HG03097 (cell line): ENCODE data around the gene APOA1.
"Not testable (repeated sequence)": the region's sequence is repeated elsewhere in the genome, so short reads cannot be mapped to it uniquely, and the experiment has no call there.

Experiments
- ATAC-seq: cut with Tn5 transposase; IDR thresholded peaks from one replicate; pipeline ENCODE4 v1.9.1; 2021; ENCODE audit not compliant: unreplicated experiment, low FRiP score

APOA1 gene

GRCh38 chr11:116821050-116821918 is 16.1 kb downstream of the APOA1 start:
- no peak for ATAC-seq

GRCh38 chr11:116819049-116819448 is 18.4 kb downstream of the APOA1 start:
- ATAC-seq: no peak

- no peak for ATAC-seq
These were observed 22.9 kb downstream of the APOA1 start for GRCh38 chr11:116814502-116814901.

GRCh38 chr11:116813781-116814471 is 23.5 kb downstream of the APOA1 start:
- ATAC-seq: no peak

GRCh38 chr11:116813170-116813569 is 24.3 kb downstream of the APOA1 start:
- no peak for ATAC-seq

- no peak for ATAC-seq
These were observed 25.3 kb downstream of the APOA1 start for GRCh38 chr11:116812109-116812508.

GRCh38 chr11:116811194-116811593 is 26.2 kb downstream of the APOA1 start:
- no peak for ATAC-seq

GRCh38 chr11:116808262-116809175 is 28.9 kb downstream of the APOA1 start:
- ATAC-seq: no peak

GRCh38 chr11:116807601-116808261 is 29.7 kb downstream of the APOA1 start:
- no peak for ATAC-seq

- ATAC-seq: no peak
These were observed 33.4 kb downstream of the APOA1 start for GRCh38 chr11:116804001-116804400.

- ATAC-seq: not testable (repeated sequence)
These were observed 35.8 kb downstream of the APOA1 start for GRCh38 chr11:116801662-116802061.

- no peak for ATAC-seq
These were observed 36.8 kb downstream of the APOA1 start for GRCh38 chr11:116800610-116801009.

- no peak for ATAC-seq
These were observed 39.1 kb downstream of the APOA1 start for GRCh38 chr11:116798368-116798767.

- ATAC-seq: no peak
These were observed 39.6 kb downstream of the APOA1 start for GRCh38 chr11:116797816-116798215.

GRCh38 chr11:116796548-116796947 is 40.9 kb downstream of the APOA1 start:
- no peak for ATAC-seq

- ATAC-seq: no peak
These were observed 42.6 kb downstream of the APOA1 start for GRCh38 chr11:116794851-116795250.

- no peak for ATAC-seq
These were observed 43.7 kb downstream of the APOA1 start for GRCh38 chr11:116793772-116794097.

GRCh38 chr11:116792869-116793771 is 44.3 kb downstream of the APOA1 start:
- no peak for ATAC-seq

GRCh38 chr11:116792144-116792868 is 45.1 kb downstream of the APOA1 start:
- ATAC-seq: no peak
